HepG2 (cell line): ENCODE results near the gene ZBTB45. TPM values are rescaled to one million over a fixed set of nuclear protein-coding genes. Genes with fewer than 3 reads are reported as not detected.

Experiments
- ATAC-seq: fragments of 200-7000 bp; cut with Tn5 transposase; 3 replicates; pipeline ENCODE4 v1.9.1; 2020; ENCODE audit warnings: mild to moderate bottlenecking, moderate library complexity
- BruUV-seq: library from RNA; stranded (reverse); fragments of 400-500 nt; replicated peaks from 2 replicates; lab custom pipeline; 2021; lab: Mats Ljungman, UMichigan
- CTCF ChIA-PET: fragments of 300-600 bp; formaldehyde crosslinking; extraction: SDS; loops from one replicate; lab custom pipeline; 2021; ENCODE audit warnings: low total read pairs, inconsistent platforms, low intra/inter-chr PET ratio; lab: Yijun Ruan, JAX
- POLR2A ChIA-PET: fragments of 350-600 bp; sonication (Branson Sonifier 250); formaldehyde crosslinking; loops from one replicate; lab custom pipeline; 2020; ENCODE audit warnings: antibody characterized with exemption, inconsistent platforms; lab: Yijun Ruan, JAX
- DNase-seq: peaks from one replicate; pipeline ENCODE4 v3.0.0-alpha.2; 2015; ENCODE audit warnings: low spot score
- FAIRE-seq: peaks from 3 replicates; lab custom pipeline; 2011; peaks lifted over from hg19 to GRCh38; lab: Jason Lieb, UNC
- H2AFZ ChIP-seq: one replicate; pipeline ENCODE4 v1.6.1; 2011; ENCODE audit warnings: low read length, inconsistent platforms
- H3K27ac ChIP-seq: fragments of 300-600 bp; 3 replicates; pipeline ENCODE4 v1.8.0; 2011; ENCODE audit warnings: mixed run types, mild to moderate bottlenecking, mixed read lengths, low read length, inconsistent platforms; ENCODE audit not compliant: insufficient read depth; ENCODE audit errors: extremely low read length
- H3K27me3 ChIP-seq, 2 experiments: fragments of 200-600 bp in 1 of 2; 2 replicates in 1 of 2; 3 replicates in 1 of 2; pipeline versions ENCODE4 v1.6.0 to v1.8.0; 2011; ENCODE audit warnings: low read length in 2 of 2, mild to moderate bottlenecking in 2 of 2, moderate library complexity in 2 of 2, inconsistent platforms in 1 of 2; ENCODE audit not compliant: insufficient read depth in 2 of 2, control insufficient read depth in 1 of 2
- H3K36me3 ChIP-seq, 2 experiments: fragments of 200-600 bp in 1 of 2; replicated peaks in 1 of 2; 2 replicates in 1 of 2; 3 replicates in 1 of 2; pipeline versions ENCODE4 v1.5.1 to v1.8.0; 2011; ENCODE audit warnings: low read length in 2 of 2, inconsistent platforms in 1 of 2; ENCODE audit not compliant: insufficient read depth in 2 of 2, control insufficient read depth in 1 of 2
- H3K4me1 ChIP-seq: 2 replicates; pipeline ENCODE4 v1.5.1; 2012; ENCODE audit warnings: low read length, inconsistent platforms; ENCODE audit not compliant: insufficient read depth
- H3K4me2 ChIP-seq: 2 replicates; pipeline ENCODE4 v1.6.0; 2011; ENCODE audit warnings: low read depth, low read length, inconsistent platforms
- H3K4me3 ChIP-seq, 3 experiments: fragments of 200-600 bp in 1 of 3; sonication (generic), shearing (Covaris generic) in 1 of 3; replicated peaks in 1 of 3; 2 replicates each; pipeline ENCODE4 v1.5.1; 2011 to 2016; ENCODE audit warnings: low read length in 3 of 3, inconsistent platforms in 2 of 3, low read depth in 2 of 3, mild to moderate bottlenecking in 2 of 3, control low read depth in 1 of 3, mixed read lengths in 1 of 3; ENCODE audit not compliant: insufficient read depth in 1 of 3
- H3K79me2 ChIP-seq: one replicate; pipeline ENCODE4 v1.6.1; 2011; ENCODE audit warnings: low read length, inconsistent platforms; ENCODE audit not compliant: insufficient read depth
- H3K9ac ChIP-seq: 2 replicates; pipeline ENCODE4 v1.6.0; 2011; ENCODE audit warnings: mild to moderate bottlenecking, low read depth, low read length, inconsistent platforms; ENCODE audit not compliant: insufficient read depth
- H3K9me3 ChIP-seq: 2 replicates; pipeline ENCODE4 v1.5.1; 2012; ENCODE audit warnings: mild to moderate bottlenecking, low read length
- H4K20me1 ChIP-seq: 2 replicates; pipeline ENCODE4 v1.6.0; 2011; ENCODE audit warnings: inconsistent platforms, mild to moderate bottlenecking, low read length, moderate library complexity; ENCODE audit not compliant: insufficient read depth
- CCDC6 ChIP-seq: sonication (generic); formaldehyde crosslinking; IDR thresholded peaks from 2 replicates; pipeline ENCODE4 v1.8.1; 2022; ENCODE audit warnings: mild to moderate bottlenecking, missing genetic modification reagents, moderate library complexity
- MEIS1 ChIP-seq: sonication (generic); formaldehyde crosslinking; IDR thresholded peaks from 2 replicates; pipeline ENCODE4 v1.9.0; 2021; ENCODE audit warnings: mild to moderate bottlenecking, missing genetic modification reagents, moderate library complexity, borderline replicate concordance
- MLLT10 ChIP-seq: sonication (generic); formaldehyde crosslinking; IDR thresholded peaks from 2 replicates; pipeline ENCODE4 v1.4.0; 2020; ENCODE audit warnings: missing genetic modification reagents
- NR1H2 ChIP-seq: sonication (generic); formaldehyde crosslinking; IDR thresholded peaks from 2 replicates; pipeline ENCODE4 v1.8.1; 2022; ENCODE audit warnings: low read depth, missing genetic modification reagents, borderline replicate concordance
- NRL ChIP-seq: sonication (generic); formaldehyde crosslinking; IDR thresholded peaks from 2 replicates; pipeline ENCODE4 v1.5.0; 2020; ENCODE audit warnings: missing genetic modification reagents, mild to moderate bottlenecking, moderate library complexity, borderline replicate concordance
- PAX8 ChIP-seq: sonication (generic); formaldehyde crosslinking; IDR thresholded peaks from 2 replicates; pipeline ENCODE4 v1.8.0; 2022; ENCODE audit warnings: mild to moderate bottlenecking, missing genetic modification reagents, borderline replicate concordance
- PCBP2 ChIP-seq: fragments of 200-400 bp; formaldehyde crosslinking; optimal IDR thresholded peaks from 2 replicates; pipeline ENCODE3; 2018; ENCODE audit warnings: low read length, low read depth; ENCODE audit not compliant: poor library complexity, severe bottlenecking
- POGK ChIP-seq: sonication (generic); formaldehyde crosslinking; conservative IDR thresholded peaks from 2 replicates; pipeline ENCODE4 v1.8.0; 2022; ENCODE audit warnings: mild to moderate bottlenecking, moderate library complexity, missing genetic modification reagents
- SAFB2 ChIP-seq: sonication (generic); formaldehyde crosslinking; IDR thresholded peaks from 2 replicates; pipeline ENCODE4 v1.5.1; 2020; ENCODE audit warnings: missing genetic modification reagents, low read depth, mild to moderate bottlenecking, borderline replicate concordance
- SAP130 ChIP-seq: IDR thresholded peaks from 2 replicates; pipeline ENCODE4 v1.6.1; 2016; ENCODE audit warnings: low read depth
- TEAD3 ChIP-seq: optimal IDR thresholded peaks from 2 replicates; pipeline ENCODE3; 2016; ENCODE audit warnings: borderline replicate concordance
- ZBTB1 ChIP-seq: sonication (generic); formaldehyde crosslinking; IDR thresholded peaks from 2 replicates; pipeline ENCODE4 v1.4.0; 2020; ENCODE audit warnings: missing genetic modification reagents, borderline replicate concordance
- ZKSCAN1 ChIP-seq: fragments of 150-350 bp; IDR thresholded peaks from 2 replicates; pipeline ENCODE4 v1.6.1; 2014; ENCODE audit warnings: low read length
- ZNF274 ChIP-seq: sonication (generic); formaldehyde crosslinking; IDR thresholded peaks from 2 replicates; pipeline ENCODE4 v1.5.1; 2020; ENCODE audit warnings: mild to moderate bottlenecking, missing genetic modification reagents
- ZNF530 ChIP-seq: sonication (generic); formaldehyde crosslinking; IDR thresholded peaks from 2 replicates; pipeline ENCODE4 v1.5.0; 2020; ENCODE audit warnings: low read depth, mild to moderate bottlenecking, missing genetic modification reagents
- ZNF713 ChIP-seq: sonication (generic); formaldehyde crosslinking; IDR thresholded peaks from 2 replicates; pipeline ENCODE4 v1.4.0; 2020; ENCODE audit warnings: mild to moderate bottlenecking, missing genetic modification reagents
- ZNF879 ChIP-seq: sonication (generic); formaldehyde crosslinking; IDR thresholded peaks from 2 replicates; pipeline ENCODE4 v1.8.1; 2023; ENCODE audit warnings: missing genetic modification reagents
- ZSCAN22 ChIP-seq: sonication (generic); formaldehyde crosslinking; IDR thresholded peaks from 2 replicates; pipeline ENCODE4 v1.4.0; 2020; ENCODE audit warnings: mild to moderate bottlenecking, missing genetic modification reagents
- ZSCAN31 ChIP-seq: sonication (generic); formaldehyde crosslinking; IDR thresholded peaks from 2 replicates; pipeline ENCODE4 v1.5.0; 2020; ENCODE audit warnings: low read depth, mild to moderate bottlenecking, missing genetic modification reagents
- WGBS: methylation state at CpG from one replicate; pipeline ENCODE4 v1.1.6; 2017; ENCODE audit warnings: low lambda C conversion rate; 5-methylcytosine and 5-hydroxymethylcytosine counted together
- in situ Hi-C: cut with HindIII; loops from 2 replicates; pipeline ENCODE4 v1.10.0; 2017; ENCODE audit warnings: low pct_unique_long_range_greater_than_20kb; ENCODE audit not compliant: extremely low pct_ligation_motif_present
- intact Hi-C: fragments of 100-400 bp; cut with micrococcal nuclease; formaldehyde crosslinking; loops from one replicate; pipeline ENCODE4 v1.10.0; 2022; ENCODE audit not compliant: unreplicated experiment
- polyA plus RNA-seq, 8 experiments: library from polyadenylated mRNA; depleted of rRNA in 3 of 8; stranded (reverse) in 7 of 8; unstranded in 1 of 8; fragments of >200 nt; fragmentation: Illumina TruSeq in 4 of 8; extraction: Trizol in 4 of 8; gene quantifications; 2 replicates each; pipeline versions ENCODE4 v1.2.1 to v1.2.3, GENCODE V29; 2011 to 2016; ENCODE audit warnings: low read depth in 4 of 8, missing spikeins in 1 of 8, mixed read lengths in 1 of 8; ENCODE audit not compliant: insufficient read depth in 1 of 8
- total RNA-seq, 5 experiments: library from RNA; depleted of rRNA; stranded (reverse); fragments of >200 nt; fragmentation: Illumina TruSeq; extraction: Trizol; gene quantifications; 2 replicates each; pipeline ENCODE4 v1.2.3, GENCODE V29; 2016; ENCODE audit warnings: low read depth in 1 of 5

ZBTB45 gene
- total and polyA plus RNA-seq, 2 of the 13 experiments (the other 11 are each of a cell fraction or from before 2014, with no cell fraction given) = 3.0 to 3.7 TPM

- H3K4me2 ChIP-seq = no peak overlapping the region
- CTCF ChIA-PET = no interaction called here
- POLR2A ChIA-PET = no interaction called here
Measured at GRCh38 chr19:58515259-58515658, 4.4 kb downstream of the ZBTB45 start.

More at GRCh38 chr19:58515259-58515658, 4.4 kb downstream of the ZBTB45 start:
- no peak for TF ChIP-seq MEIS1 (CRISPR knock-in tag)
- no peak for TF ChIP-seq ZSCAN22
- TF ChIP-seq PAX8 (CRISPR knock-in tag) = no peak
- TF ChIP-seq SAFB2 (CRISPR knock-in tag) = no peak
- no peak for TF ChIP-seq NR1H2 (CRISPR knock-in tag)
- no peak for TF ChIP-seq ZSCAN31 (CRISPR knock-in tag)
- TF ChIP-seq POGK (CRISPR knock-in tag) = no peak
- no peak for TF ChIP-seq SAP130 (CRISPR knock-in tag)
- no peak for TF ChIP-seq ZNF713 (CRISPR knock-in tag)
- TF ChIP-seq ZNF274 (CRISPR knock-in tag) = no peak
- TF ChIP-seq ZKSCAN1 = no peak
- no peak for TF ChIP-seq ZBTB1 (CRISPR knock-in tag)
- no peak for TF ChIP-seq TEAD3 (CRISPR knock-in tag)
- TF ChIP-seq ZNF879 (CRISPR knock-in tag) = no peak
- no peak for TF ChIP-seq PCBP2
- TF ChIP-seq CCDC6 = no peak
- TF ChIP-seq ZNF530 (CRISPR knock-in tag) = no peak
- TF ChIP-seq MLLT10 (CRISPR knock-in tag) = no peak
- no peak for TF ChIP-seq NRL
- TF ChIP-seq, all 625 proteins: peak for 0
- Histone ChIP-seq H3K4me3 (no peak overlapping the region), H3K27me3 (no peaks in the 10 kb centered on the region; a peak in 1 of 5 replicates), H3K27ac (no peak overlapping the region), H4K20me1 (no peaks in the 10 kb centered on the region), H3K9ac (no peak overlapping the region), H3K9me3 (no peaks in the 10 kb centered on the region), H2AFZ (no peak overlapping the region), H3K4me1 (peaks cover 62% of the 10 kb centered on the region), H3K36me3 (peaks cover 5 to 6% of the 10 kb centered on the region in 2 experiments; a peak in 4 of 5 replicates), H3K79me2 (peaks cover 25% of the 10 kb centered on the region)
- no peak for DNase-seq
- intact Hi-C loops (loop anchor here (5.0 kb wide), 1 partner anchor 188 kb away; the partner anchor contains the start of gene ZSCAN22), in situ Hi-C loops (no loop called here)
- WGBS = 95% methylated on average over 2 of the region's 2 CpGs
- no peak for FAIRE-seq
- no peak for ATAC-seq
- TSS peak; percentile 37 for BruUV-seq
